Naive thymus-derived CD4-positive, alpha-beta T cell (primary cell): ENCODE results near the gene ZNF423. TPM values are rescaled to one million over a fixed set of nuclear protein-coding genes. Genes with fewer than 3 reads are reported as not detected.
A peak's percentile ranks its signal among the peaks of the same experiment; 100 is the strongest.

Source experiments
- ATAC-seq: fragments of 150-1000 bp; cut with Tn5 transposase; 2 replicates; pipeline ENCODE4 v1.10.0; 2021; ENCODE audit warnings: mild to moderate bottlenecking, moderate library complexity
- CTCF ChIA-PET: fragments of 350-600 bp; sonication (Branson Sonifier 250); formaldehyde crosslinking; loops from one replicate; lab custom pipeline; 2021; ENCODE audit warnings: antibody characterized with exemption; lab: Charles Lee
- POLR2A ChIA-PET: fragments of 350-600 bp; sonication (Branson Sonifier 250); formaldehyde crosslinking; loops from one replicate; lab custom pipeline; 2021; ENCODE audit warnings: antibody characterized with exemption, inconsistent platforms; lab: Charles Lee
- DNase-seq, 9 donors: peaks; one replicate each; pipeline versions ENCODE4 v3.0.0 to v3.0.0-alpha.2; 2020 to 2022; ENCODE audit warnings: mixed read lengths in 1 of 9
- H3K27ac ChIP-seq: one replicate; pipeline ENCODE4 v1.7.0; 2013; ENCODE audit warnings: mild to moderate bottlenecking, low read depth, low read length, moderate library complexity
- H3K27me3 ChIP-seq, 2 donors: one replicate each; pipeline ENCODE4 v1.7.0; 2013; ENCODE audit warnings: low read length in 2 of 2, mild to moderate bottlenecking in 2 of 2, moderate library complexity in 2 of 2; ENCODE audit not compliant: control insufficient read depth in 2 of 2, insufficient read depth in 2 of 2
- H3K36me3 ChIP-seq, 3 experiments: 1 replicate in 2 of 3; 2 replicates in 1 of 3; pipeline ENCODE4 v1.7.0; 2013; ENCODE audit warnings: low read length in 3 of 3, mild to moderate bottlenecking in 3 of 3, moderate library complexity in 1 of 3; ENCODE audit not compliant: insufficient read depth in 3 of 3, control insufficient read depth in 2 of 3
- H3K4me1 ChIP-seq, 2 donors: one replicate each; pipeline ENCODE4 v1.7.0; 2013; ENCODE audit warnings: low read length in 2 of 2, mild to moderate bottlenecking in 2 of 2, moderate library complexity in 1 of 2; ENCODE audit not compliant: control insufficient read depth in 2 of 2, insufficient read depth in 2 of 2
- H3K4me3 ChIP-seq: 2 replicates; pipeline ENCODE4 v1.7.0; 2013; ENCODE audit warnings: mild to moderate bottlenecking, low read length
- H3K9me3 ChIP-seq, 3 experiments: 1 replicate in 2 of 3; 2 replicates in 1 of 3; pipeline ENCODE4 v1.7.0; 2013; ENCODE audit warnings: low read length in 3 of 3; ENCODE audit not compliant: control insufficient read depth in 2 of 3
- H3K27ac Mint-ChIP-seq, 9 donors: one replicate each; pipeline ENCODE4 v1.8.0; 2020 to 2022; ENCODE audit warnings: mixed read lengths in 9 of 9, mild to moderate bottlenecking in 8 of 9, moderate library complexity in 5 of 9, inconsistent platforms in 2 of 9
- H3K27me3 Mint-ChIP-seq, 5 donors: one replicate each; pipeline ENCODE4 v1.8.0; 2021 to 2022; ENCODE audit warnings: mixed read lengths in 5 of 5, mild to moderate bottlenecking in 1 of 5
- H3K36me3 Mint-ChIP-seq, 5 donors: one replicate each; pipeline ENCODE4 v1.8.0; 2020 to 2022; ENCODE audit warnings: mixed read lengths in 5 of 5, mild to moderate bottlenecking in 3 of 5, inconsistent platforms in 1 of 5
- H3K4me1 Mint-ChIP-seq, 7 donors: one replicate each; pipeline ENCODE4 v1.8.0; 2020 to 2022; ENCODE audit warnings: mixed read lengths in 7 of 7, mild to moderate bottlenecking in 3 of 7, inconsistent platforms in 1 of 7
- H3K4me3 Mint-ChIP-seq, 10 donors: one replicate each; pipeline ENCODE4 v1.8.0; 2020 to 2022; ENCODE audit warnings: mild to moderate bottlenecking in 10 of 10, mixed read lengths in 10 of 10, moderate library complexity in 6 of 10, inconsistent platforms in 2 of 10
- H3K9me3 Mint-ChIP-seq, 11 donors: one replicate each; pipeline ENCODE4 v1.8.0; 2020 to 2022; ENCODE audit warnings: mixed read lengths in 11 of 11, mild to moderate bottlenecking in 4 of 11, inconsistent platforms in 1 of 11, moderate library complexity in 1 of 11
- intact Hi-C, 2 donors: fragments of 100-400 bp; cut with micrococcal nuclease; formaldehyde crosslinking; loops; one replicate each; pipeline ENCODE4 v1.15.1; 2023
- polyA plus RNA-seq, 2 donors: library from polyadenylated mRNA; unstranded; fragments of 300-500 nt; fragmentation: Illumina TruSeq; gene quantifications; one replicate each; pipeline ENCODE4 v1.2.3, GENCODE V29; 2021
- total RNA-seq, 6 experiments: library from RNA in 5 of 6; stranded (reverse) in 5 of 6; gene quantifications; 1 replicate in 5 of 6; 2 replicates in 1 of 6; pipeline ENCODE4 v1.2.3 and lab custom pipeline; 2021 to 2026

The ZNF423 gene
- total and polyA plus RNA-seq, 7 experiments from 2014 or later: not detected

GRCh38 chr16:49483251-49483650 lies 372.7 kb downstream of the ZNF423 start:
- Histone ChIP-seq H3K27ac (no peak overlapping the region), H3K4me1 (no peaks in the 10 kb centered on the region), H3K36me3 (no peaks in the 10 kb centered on the region), H3K4me3 (no peak overlapping the region), H3K9me3 (no peaks in the 10 kb centered on the region), H3K27me3 (no peaks in the 10 kb centered on the region)
- POLR2A ChIA-PET: no interaction called here
- no peak overlapping the region for H3K27ac Mint-ChIP-seq
- ATAC-seq (no peak), DNase-seq (no peak)
- peaks cover 0 to 26% (median 14%) of the 10 kb centered on the region in 7 donors for H3K4me1 Mint-ChIP-seq
- peak overlapping the region in 3 of 10 donors; percentile 3 to 33 (median 19) for H3K4me3 Mint-ChIP-seq
- no peaks in the 10 kb centered on the region for H3K36me3 Mint-ChIP-seq
- intact Hi-C loops: no loop called here
- CTCF ChIA-PET: interaction anchor here (1.3 kb wide), 1 partner anchor 40 kb away, joined by 4 read pairs; no protein-coding TSS in a partner anchor
- H3K27me3 Mint-ChIP-seq: peaks cover 0 to 29% (median 0%) of the 10 kb centered on the region in 5 donors
- H3K9me3 Mint-ChIP-seq: peaks cover 0 to 2% (median 0%) of the 10 kb centered on the region in 11 donors

GRCh38 chr16:49482690-49483089 lies 373.2 kb downstream of the ZNF423 start:
- Histone ChIP-seq H3K9me3 (no peaks in the 10 kb centered on the region), H3K27ac (no peak overlapping the region), H3K36me3 (no peaks in the 10 kb centered on the region), H3K4me3 (no peak overlapping the region), H3K4me1 (no peaks in the 10 kb centered on the region), H3K27me3 (no peaks in the 10 kb centered on the region)
- Mint-ChIP-seq H3K27ac (peak overlapping the region in 2 of 9 donors; percentile 0 to 87), H3K36me3 (no peaks in the 10 kb centered on the region), H3K27me3 (peaks cover 0 to 29% (median 0%) of the 10 kb centered on the region in 5 donors), H3K9me3 (peaks cover 0 to 2% (median 0%) of the 10 kb centered on the region in 11 donors), H3K4me1 (peaks cover 0 to 26% (median 14%) of the 10 kb centered on the region in 7 donors), H3K4me3 (peak overlapping the region in 1 of 10 donors; percentile 25)
- intact Hi-C loops: no loop called here
- ATAC-seq: no peak
- ChIA-PET POLR2A (interaction anchor here (0.8 kb wide), 1 partner anchor 36 kb away, joined by 5 read pairs; no protein-coding TSS in a partner anchor), CTCF (interaction anchor here (1.3 kb wide), 1 partner anchor 40 kb away, joined by 4 read pairs; no protein-coding TSS in a partner anchor)
- DNase-seq: no peak

- Histone ChIP-seq H3K4me1 (no peaks in the 10 kb centered on the region), H3K27me3 (no peaks in the 10 kb centered on the region), H3K4me3 (no peak overlapping the region), H3K9me3 (no peaks in the 10 kb centered on the region), H3K36me3 (no peaks in the 10 kb centered on the region), H3K27ac (no peak overlapping the region)
- H3K36me3 Mint-ChIP-seq: no peaks in the 10 kb centered on the region
- H3K27ac Mint-ChIP-seq: no peak overlapping the region
- H3K4me1 Mint-ChIP-seq: peaks cover 0 to 16% (median 9%) of the 10 kb centered on the region in 7 donors
- H3K9me3 Mint-ChIP-seq: peaks cover 0 to 2% (median 0%) of the 10 kb centered on the region in 11 donors
- intact Hi-C loops: no loop called here
- H3K27me3 Mint-ChIP-seq: peaks cover 0 to 24% (median 0%) of the 10 kb centered on the region in 5 donors
- CTCF ChIA-PET: no interaction called here
- POLR2A ChIA-PET: no interaction called here
- DNase-seq (no peak), ATAC-seq (no peak)
- H3K4me3 Mint-ChIP-seq: no peak overlapping the region
Observed at GRCh38 chr16:49478616-49479015, 377.3 kb downstream of the ZNF423 start.

- no peak overlapping the region for H3K4me3 Mint-ChIP-seq
Observed at GRCh38 chr16:49478107-49478506, 377.8 kb downstream of the ZNF423 start.

GRCh38 chr16:49477250-49477895 lies 378.5 kb downstream of the ZNF423 start:
- Histone ChIP-seq H3K27me3 (no peaks in the 10 kb centered on the region), H3K4me3 (no peak overlapping the region), H3K27ac (no peak overlapping the region), H3K36me3 (no peaks in the 10 kb centered on the region), H3K4me1 (no peaks in the 10 kb centered on the region), H3K9me3 (no peaks in the 10 kb centered on the region)
- H3K27ac Mint-ChIP-seq: no peak overlapping the region
- peaks cover 0 to 17% (median 0%) of the 10 kb centered on the region in 5 donors for H3K27me3 Mint-ChIP-seq
- no peak overlapping the region for H3K4me3 Mint-ChIP-seq
- H3K4me1 Mint-ChIP-seq: peaks cover 0 to 4% (median under 1%) of the 10 kb centered on the region in 7 donors
- ATAC-seq (no peak), DNase-seq (no peak)
- ChIA-PET POLR2A (no interaction called here), CTCF (no interaction called here)
- intact Hi-C loops: no loop called here
- H3K9me3 Mint-ChIP-seq: no peaks in the 10 kb centered on the region
- no peaks in the 10 kb centered on the region for H3K36me3 Mint-ChIP-seq

More at GRCh38 chr16:49478107-49478506, 377.8 kb downstream of the ZNF423 start:
- Mint-ChIP-seq H3K4me1 (peaks cover 0 to 12% (median 6%) of the 10 kb centered on the region in 7 donors), H3K36me3 (no peaks in the 10 kb centered on the region), H3K9me3 (peaks cover 0 to under 1% (median 0%) of the 10 kb centered on the region in 11 donors), H3K27ac (no peak overlapping the region), H3K27me3 (peaks cover 0 to 23% (median 0%) of the 10 kb centered on the region in 5 donors)
- Histone ChIP-seq H3K4me1 (no peaks in the 10 kb centered on the region), H3K36me3 (no peaks in the 10 kb centered on the region), H3K4me3 (no peak overlapping the region), H3K27ac (no peak overlapping the region), H3K27me3 (no peaks in the 10 kb centered on the region), H3K9me3 (no peaks in the 10 kb centered on the region)
- DNase-seq (no peak), ATAC-seq (no peak)
- intact Hi-C loops: no loop called here
- ChIA-PET POLR2A (no interaction called here), CTCF (no interaction called here)

GRCh38 chr16:49474741-49475140 lies 381.2 kb downstream of the ZNF423 start:
- DNase-seq (no peak), ATAC-seq (no peak)
- H3K4me1 ChIP-seq: no peaks in the 10 kb centered on the region
- Mint-ChIP-seq H3K27ac (no peak overlapping the region), H3K4me1 (no peaks in the 10 kb centered on the region), H3K4me3 (no peak overlapping the region), H3K36me3 (no peaks in the 10 kb centered on the region), H3K9me3 (no peaks in the 10 kb centered on the region), H3K27me3 (peaks cover 0 to 7% (median 0%) of the 10 kb centered on the region in 5 donors)
- no peak overlapping the region for H3K27ac ChIP-seq
- H3K4me3 ChIP-seq: no peak overlapping the region
- no peaks in the 10 kb centered on the region for H3K9me3 ChIP-seq
- ChIA-PET POLR2A (no interaction called here), CTCF (no interaction called here)
- intact Hi-C loops: no loop called here
- H3K36me3 ChIP-seq: no peaks in the 10 kb centered on the region
- H3K27me3 ChIP-seq: no peaks in the 10 kb centered on the region

- ATAC-seq: no peak
- DNase-seq: no peak
- Mint-ChIP-seq H3K4me1 (peaks cover 0 to 6% (median 0%) of the 10 kb centered on the region in 7 donors), H3K27ac (no peak overlapping the region), H3K36me3 (no peaks in the 10 kb centered on the region), H3K9me3 (no peaks in the 10 kb centered on the region), H3K27me3 (peaks cover 0 to 4% (median 0%) of the 10 kb centered on the region in 5 donors), H3K4me3 (no peak overlapping the region)
- no peaks in the 10 kb centered on the region for H3K36me3 ChIP-seq
- ChIA-PET POLR2A (no interaction called here), CTCF (no interaction called here)
- H3K4me3 ChIP-seq: no peak overlapping the region
- H3K9me3 ChIP-seq: no peaks in the 10 kb centered on the region
- no peaks in the 10 kb centered on the region for H3K4me1 ChIP-seq
- no peak overlapping the region for H3K27ac ChIP-seq
- intact Hi-C loops: no loop called here
- H3K27me3 ChIP-seq: no peaks in the 10 kb centered on the region
Observed at GRCh38 chr16:49473773-49474172, 382.1 kb downstream of the ZNF423 start.
